ENCODE measurements around the gene LPP.

GRCh38 chr3:188349933-188350332 is 196.0 kb downstream of the LPP start:
- TF ChIP-seq CTCF (IDR thresholded peaks at IDR 0.05): no peak
- TF ChIP-seq CEBPB (IDR thresholded peaks at IDR 0.05): no peak
- TF ChIP-seq POLR2A (IDR thresholded peaks at IDR 0.05; ENCODE audit: low read length): no peak
- TF ChIP-seq BHLHE40 (IDR thresholded peaks at IDR 0.05; ENCODE audit: low read depth, low read length): no peak
- no peak for TF ChIP-seq JUN (IDR thresholded peaks at IDR 0.05)
- TF ChIP-seq, protein P1, sequence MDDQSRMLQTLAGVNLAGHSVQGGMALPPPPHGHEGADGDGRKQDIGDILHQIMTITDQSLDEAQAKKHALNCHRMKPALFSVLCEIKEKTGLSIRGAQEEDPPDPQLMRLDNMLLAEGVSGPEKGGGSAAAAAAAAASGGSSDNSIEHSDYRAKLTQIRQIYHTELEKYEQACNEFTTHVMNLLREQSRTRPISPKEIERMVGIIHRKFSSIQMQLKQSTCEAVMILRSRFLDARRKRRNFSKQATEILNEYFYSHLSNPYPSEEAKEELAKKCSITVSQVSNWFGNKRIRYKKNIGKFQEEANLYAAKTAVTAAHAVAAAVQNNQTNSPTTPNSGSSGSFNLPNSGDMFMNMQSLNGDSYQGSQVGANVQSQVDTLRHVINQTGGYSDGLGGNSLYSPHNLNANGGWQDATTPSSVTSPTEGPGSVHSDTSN (IDR thresholded peaks at IDR 0.05): no peak
- TF ChIP-seq NFE2L2 (conservative IDR thresholded peaks at IDR 0.05; ENCODE audit: low read length): no peak
- no peak for TF ChIP-seq NR3C1 (IDR thresholded peaks at IDR 0.05)
